SU-DHL-6 (cell line): Measurements from ENCODE around the gene KCNIP4.

ENCODE experiments used
- H2AFZ ChIP-seq: fragments of 200-600 bp; sonication (generic); 2 replicates; pipeline ENCODE4 v1.6.1; 2014; ENCODE audit warnings: low read depth, mild to moderate bottlenecking, moderate library complexity, mixed read lengths, antibody characterized with exemption, low read length; ENCODE audit not compliant: severe bottlenecking
- H3F3A ChIP-seq: fragments of 200-600 bp; shearing (Covaris generic); 2 replicates; pipeline ENCODE4 v1.6.0; 2016; ENCODE audit warnings: antibody characterized with exemption, mild to moderate bottlenecking; ENCODE audit not compliant: insufficient read depth
- H3K27ac ChIP-seq: fragments of 200-600 bp; sonication (generic); 2 replicates; pipeline ENCODE4 v1.5.1; 2016; ENCODE audit warnings: low read depth, mild to moderate bottlenecking, low read length, moderate library complexity, mixed read lengths
- H3K27me3 ChIP-seq: fragments of 200-600 bp; sonication (generic), shearing (Covaris generic); 2 replicates; pipeline ENCODE4 v1.6.0; 2014; ENCODE audit warnings: mild to moderate bottlenecking, low read length
- H3K36me3 ChIP-seq: fragments of 200-600 bp; sonication (generic); 2 replicates; pipeline ENCODE4 v1.6.1; 2014; ENCODE audit warnings: mild to moderate bottlenecking, low read length, mixed read lengths
- H3K4me2 ChIP-seq: fragments of 300-600, 200-600 bp; shearing (Covaris generic), sonication (generic); 2 replicates; pipeline ENCODE4 v1.6.0; 2014; ENCODE audit warnings: low read length, low read depth, mild to moderate bottlenecking; ENCODE audit not compliant: poor library complexity, severe bottlenecking
- H3K4me3 ChIP-seq: fragments of 200-600 bp; sonication (generic); 2 replicates; pipeline ENCODE4 v1.5.1; 2014; ENCODE audit warnings: antibody characterized with exemption, low read length, mild to moderate bottlenecking, mixed read lengths; ENCODE audit not compliant: insufficient read depth, poor library complexity, severe bottlenecking
- H3K79me2 ChIP-seq: fragments of 200-600 bp; sonication (generic); 2 replicates; pipeline ENCODE4 v1.6.1; 2014; ENCODE audit warnings: mild to moderate bottlenecking, low read length, moderate library complexity; ENCODE audit not compliant: insufficient read depth
- H3K9ac ChIP-seq: fragments of 200-600 bp; sonication (generic); 2 replicates; pipeline ENCODE4 v1.7.0; 2014; ENCODE audit warnings: mild to moderate bottlenecking, low read length
- H3K9me2 ChIP-seq: fragments of 200-600 bp; sonication (generic); replicated peaks from 2 replicates; pipeline ENCODE4 v1.6.1; 2014; ENCODE audit warnings: low read length; ENCODE audit not compliant: insufficient read depth
- H3K9me3 ChIP-seq: fragments of 200-600 bp; sonication (generic); 2 replicates; pipeline ENCODE4 v1.6.1; 2014; ENCODE audit warnings: low read length, mixed read lengths; ENCODE audit not compliant: insufficient read depth
- H4K20me1 ChIP-seq: fragments of 200-600 bp; sonication (generic); 2 replicates; pipeline ENCODE4 v1.6.1; 2014; ENCODE audit warnings: low read depth, mild to moderate bottlenecking, antibody characterized with exemption, low read length, moderate library complexity, mixed read lengths
- CTCF ChIP-seq: fragments of 200-600 bp; sonication (generic); IDR thresholded peaks from one replicate; pipeline ENCODE4 v1.5.1; 2017; ENCODE audit warnings: antibody characterized with exemption, mild to moderate bottlenecking, low read length, moderate library complexity; ENCODE audit not compliant: insufficient read depth, poor library complexity, severe bottlenecking
- EZH2phosphoT487 ChIP-seq: fragments of 200-600 bp; sonication (generic), shearing (Covaris generic); conservative IDR thresholded peaks from 2 replicates; pipeline ENCODE4 v1.6.1; 2018; ENCODE audit warnings: mild to moderate bottlenecking, antibody characterized with exemption, low read length, moderate library complexity, mixed read lengths

The KCNIP4 gene

DNA sequence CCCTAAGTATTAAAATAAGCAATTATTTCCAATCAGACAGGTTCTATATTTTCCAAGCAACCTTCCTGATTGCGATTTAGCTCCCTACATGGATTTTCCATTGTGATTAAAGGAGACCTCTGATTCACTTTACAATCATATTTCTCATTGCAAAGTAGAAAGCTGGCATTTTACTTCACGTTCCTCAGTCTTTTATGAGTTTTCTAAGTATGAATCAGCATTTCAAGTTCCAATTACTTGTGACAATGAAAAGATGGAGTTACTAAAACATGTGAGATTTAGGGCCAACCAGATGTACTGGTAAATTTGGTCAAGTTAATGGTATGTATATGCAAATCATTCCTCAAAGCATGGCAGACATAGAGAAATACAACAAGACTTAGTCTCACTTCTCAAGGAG, 206.2 kb downstream of the KCNIP4 start:
- Histone ChIP-seq H3K4me3 (no peak overlapping the region), H3K9ac (no peak overlapping the region), H3K79me2 (no peaks in the 10 kb centered on the region), H3K9me3 (no peaks in the 10 kb centered on the region), H2AFZ (no peak overlapping the region), H3K9me2 (no peaks in the 10 kb centered on the region), H3K27me3 (no peaks in the 10 kb centered on the region), H3K27ac (no peak overlapping the region), H3K36me3 (no peaks in the 10 kb centered on the region), H3F3A (no peaks in the 10 kb centered on the region), H4K20me1 (no peaks in the 10 kb centered on the region), H3K4me2 (no peak overlapping the region)
- TF ChIP-seq CTCF (no peak), EZH2phosphoT487 (no peak)

GRCh38 chr4:21738821-21739220, 209.8 kb downstream of the KCNIP4 start:
- Histone ChIP-seq H3K4me3 (no peak overlapping the region), H3K36me3 (no peaks in the 10 kb centered on the region), H3K9ac (no peak overlapping the region), H3K27me3 (no peaks in the 10 kb centered on the region), H3F3A (no peaks in the 10 kb centered on the region), H3K27ac (no peak overlapping the region), H3K9me3 (no peaks in the 10 kb centered on the region), H2AFZ (no peak overlapping the region), H3K9me2 (no peaks in the 10 kb centered on the region), H3K79me2 (no peaks in the 10 kb centered on the region), H3K4me2 (no peak overlapping the region), H4K20me1 (no peaks in the 10 kb centered on the region)
- TF ChIP-seq CTCF (no peak), EZH2phosphoT487 (no peak)

DNA sequence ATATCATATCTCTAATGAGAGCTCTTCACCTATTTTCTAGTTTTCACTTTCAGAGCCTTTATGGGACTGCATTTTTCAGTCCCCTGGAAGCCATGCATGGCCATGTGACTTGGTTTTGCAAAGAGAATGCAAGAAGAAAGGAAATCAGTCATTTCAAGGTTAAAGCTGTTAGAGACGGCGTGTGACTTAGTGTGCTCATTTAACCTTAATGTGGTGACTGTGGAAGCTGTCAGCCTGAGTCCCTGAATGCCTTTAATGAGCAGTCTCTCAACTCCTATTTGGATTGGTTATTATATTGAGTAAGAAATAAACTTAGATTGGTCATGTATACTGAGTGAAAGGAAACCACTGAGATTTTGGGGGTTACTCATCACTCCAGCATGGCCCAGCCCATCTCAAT, 212.7 kb downstream of the KCNIP4 start:
- no peak overlapping the region for H3K4me2 ChIP-seq
- no peak overlapping the region for H2AFZ ChIP-seq
- TF ChIP-seq EZH2phosphoT487 = no peak
- no peaks in the 10 kb centered on the region for H3K9me3 ChIP-seq
- H3K27ac ChIP-seq = no peak overlapping the region
- H3F3A ChIP-seq = no peaks in the 10 kb centered on the region
- no peak overlapping the region for H3K4me3 ChIP-seq
- no peaks in the 10 kb centered on the region for H4K20me1 ChIP-seq
- no peak overlapping the region for H3K9ac ChIP-seq
- H3K9me2 ChIP-seq = no peaks in the 10 kb centered on the region
- no peaks in the 10 kb centered on the region for H3K27me3 ChIP-seq
- no peaks in the 10 kb centered on the region for H3K36me3 ChIP-seq
- no peaks in the 10 kb centered on the region for H3K79me2 ChIP-seq

DNA sequence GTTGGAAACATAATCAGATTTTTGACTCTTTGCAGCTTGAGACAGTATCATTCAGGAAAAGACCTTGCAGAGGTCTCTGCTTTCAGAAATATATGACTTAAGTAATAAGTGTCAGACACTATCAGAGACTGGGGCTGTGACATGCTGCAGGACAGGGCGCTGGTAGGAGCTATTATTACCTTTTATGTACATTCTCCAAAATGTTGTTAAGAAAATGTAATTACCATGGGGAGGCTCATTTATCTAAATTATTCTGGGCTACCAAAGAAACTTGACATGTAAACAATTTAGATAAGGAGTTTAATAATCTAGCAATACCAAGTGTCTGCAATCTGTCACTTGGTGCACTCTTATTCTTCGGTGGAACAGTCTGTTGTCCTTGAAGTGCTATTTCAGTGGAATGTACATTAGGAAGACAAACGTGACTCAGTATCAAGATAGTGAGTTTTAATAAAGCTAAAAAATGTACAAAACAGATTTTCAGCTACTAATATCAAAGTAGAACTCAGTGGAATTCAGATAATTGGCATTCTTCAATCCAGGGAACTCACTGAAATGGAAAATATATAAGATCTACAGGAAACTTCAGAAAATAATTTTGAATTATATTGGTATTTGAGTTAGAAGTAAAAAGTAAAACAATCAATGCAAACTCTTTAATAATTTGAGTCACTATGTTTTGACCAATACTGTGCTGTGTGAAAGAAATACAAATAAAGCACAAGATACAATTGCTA, 214.5 kb downstream of the KCNIP4 start:
- no peak for TF ChIP-seq EZH2phosphoT487
- H3K9ac ChIP-seq = no peak overlapping the region
- H2AFZ ChIP-seq = no peak overlapping the region
- no peaks in the 10 kb centered on the region for H4K20me1 ChIP-seq
- H3K4me2 ChIP-seq = no peak overlapping the region
- H3K27me3 ChIP-seq = no peaks in the 10 kb centered on the region
- no peaks in the 10 kb centered on the region for H3F3A ChIP-seq
- no peaks in the 10 kb centered on the region for H3K9me2 ChIP-seq
- no peak overlapping the region for H3K4me3 ChIP-seq
- H3K9me3 ChIP-seq = no peaks in the 10 kb centered on the region
- no peaks in the 10 kb centered on the region for H3K36me3 ChIP-seq
- no peaks in the 10 kb centered on the region for H3K79me2 ChIP-seq
- no peak overlapping the region for H3K27ac ChIP-seq
